GM12891 (cell line): ENCODE results near the gene THSD4.

Experiments used
- DNase-seq: peaks from one replicate; pipeline ENCODE4 v3.0.0; 2011; ENCODE audit warnings: low spot score; ENCODE audit not compliant: insufficient read length
- FAIRE-seq: peaks from 2 replicates; lab custom pipeline; 2011; peaks lifted over from hg19 to GRCh38; lab: Jason Lieb, UNC
- PAX5 ChIP-seq: IDR thresholded peaks from 2 replicates; pipeline ENCODE4 v1.6.1; 2011; ENCODE audit warnings: low read length, moderate library complexity, mild to moderate bottlenecking; ENCODE audit not compliant: insufficient read depth, severe bottlenecking
- POLR2A ChIP-seq: IDR thresholded peaks from 2 replicates; pipeline ENCODE4 v1.6.1; 2011; ENCODE audit warnings: low read depth, low read length, control low read depth
- POLR2AphosphoS5 ChIP-seq: IDR thresholded peaks from 2 replicates; pipeline ENCODE4 v1.6.1; 2011; ENCODE audit warnings: low read depth, low read length, control low read depth
- POU2F2 ChIP-seq: IDR thresholded peaks from 2 replicates; pipeline ENCODE4 v1.6.1; 2011; ENCODE audit warnings: low read depth, mild to moderate bottlenecking, control low read depth, low read length, moderate library complexity
- SPI1 ChIP-seq: IDR thresholded peaks from 2 replicates; pipeline ENCODE4 v1.6.1; 2011; ENCODE audit warnings: low read depth, low read length, control low read depth
- TAF1 ChIP-seq: IDR thresholded peaks from 2 replicates; pipeline ENCODE4 v1.6.1; 2011; ENCODE audit warnings: low read depth, low read length, control low read depth

The THSD4 gene

GRCh38 chr15:71792521-71792920, 677.2 kb downstream of the THSD4 start:
- TF ChIP-seq POLR2A (no peak), POLR2AphosphoS5 (no peak), PAX5 (no peak), TAF1 (no peak), SPI1 (no peak), POU2F2 (no peak)
- no peak for DNase-seq
- FAIRE-seq, result no peak

- no peak for TF ChIP-seq TAF1
- no peak for TF ChIP-seq PAX5
- no peak for TF ChIP-seq POU2F2
- no peak for TF ChIP-seq POLR2A
- no peak for TF ChIP-seq POLR2AphosphoS5
- TF ChIP-seq SPI1, result no peak
- FAIRE-seq, result no peak
- DNase-seq, result no peak
Observed at GRCh38 chr15:71798641-71799040, 683.4 kb downstream of the THSD4 start.

GRCh38 chr15:71800190-71800589, 684.9 kb downstream of the THSD4 start:
- DNase-seq (no peak), FAIRE-seq (no peak)
- no peak for TF ChIP-seq PAX5
- no peak for TF ChIP-seq POLR2A
- TF ChIP-seq SPI1, result no peak
- TF ChIP-seq POLR2AphosphoS5, result no peak
- TF ChIP-seq TAF1, result no peak
- TF ChIP-seq POU2F2, result no peak

- TF ChIP-seq PAX5 (no peak), POLR2A (no peak), SPI1 (no peak), POU2F2 (no peak)
- DNase-seq (peak; percentile 53), FAIRE-seq (peak; percentile 83)
Observed at GRCh38 chr15:71800835-71801745, 685.8 kb downstream of the THSD4 start.

GRCh38 chr15:71801935-71802655, 686.8 kb downstream of the THSD4 start:
- no peak for TF ChIP-seq TAF1
- TF ChIP-seq SPI1, result no peak
- TF ChIP-seq POLR2A, result no peak
- no peak for TF ChIP-seq PAX5
- TF ChIP-seq POU2F2, result no peak
- TF ChIP-seq POLR2AphosphoS5, result no peak
- DNase-seq (no peak), FAIRE-seq (no peak)

- DNase-seq (no peak), FAIRE-seq (no peak)
- no peak for TF ChIP-seq TAF1
Observed at GRCh38 chr15:71802770-71803169, 687.5 kb downstream of the THSD4 start.

GRCh38 chr15:71804226-71804625, 689.0 kb downstream of the THSD4 start:
- TF ChIP-seq POLR2AphosphoS5 (no peak), TAF1 (no peak), PAX5 (no peak)
- DNase-seq (no peak), FAIRE-seq (peak; percentile 73)

- peak; percentile 93 for FAIRE-seq
Observed at GRCh38 chr15:71804695-71805470, 689.6 kb downstream of the THSD4 start.

GRCh38 chr15:71806452-71806931, 691.2 kb downstream of the THSD4 start:
- DNase-seq, result no peak
- TF ChIP-seq POLR2AphosphoS5 (no peak), PAX5 (no peak), POLR2A (no peak), TAF1 (no peak), POU2F2 (no peak), SPI1 (no peak)
- FAIRE-seq, result no peak

More at GRCh38 chr15:71804695-71805470, 689.6 kb downstream of the THSD4 start:
- DNase-seq, result no peak
- TF ChIP-seq POU2F2 (no peak), POLR2A (no peak), PAX5 (no peak), POLR2AphosphoS5 (no peak), SPI1 (no peak), TAF1 (no peak)

GRCh38 chr15:71807125-71807629, 691.9 kb downstream of the THSD4 start:
- FAIRE-seq (no peak), DNase-seq (no peak)
- TF ChIP-seq POLR2A (no peak), POU2F2 (no peak), SPI1 (no peak), PAX5 (no peak), POLR2AphosphoS5 (no peak), TAF1 (no peak)
